GM12864 (cell line): ENCODE data around the gene SHISA9.

ENCODE experiments used
- DNase-seq: peaks from one replicate; pipeline ENCODE4 v3.0.0-alpha.2; 2011; ENCODE audit warnings: low read depth
- H3K4me3 ChIP-seq: 2 replicates; pipeline ENCODE4 v1.5.1; 2011; ENCODE audit warnings: mild to moderate bottlenecking, low read depth, low read length, control low read depth
- TF ChIP-seq, protein P1 (sequence below): IDR thresholded peaks from 2 replicates; pipeline ENCODE4 v1.5.1; 2011; ENCODE audit warnings: low read depth, mild to moderate bottlenecking, moderate library complexity, low read length, control low read depth, inconsistent platforms; ENCODE audit errors: missing control alignments

Gene SHISA9

DNA sequence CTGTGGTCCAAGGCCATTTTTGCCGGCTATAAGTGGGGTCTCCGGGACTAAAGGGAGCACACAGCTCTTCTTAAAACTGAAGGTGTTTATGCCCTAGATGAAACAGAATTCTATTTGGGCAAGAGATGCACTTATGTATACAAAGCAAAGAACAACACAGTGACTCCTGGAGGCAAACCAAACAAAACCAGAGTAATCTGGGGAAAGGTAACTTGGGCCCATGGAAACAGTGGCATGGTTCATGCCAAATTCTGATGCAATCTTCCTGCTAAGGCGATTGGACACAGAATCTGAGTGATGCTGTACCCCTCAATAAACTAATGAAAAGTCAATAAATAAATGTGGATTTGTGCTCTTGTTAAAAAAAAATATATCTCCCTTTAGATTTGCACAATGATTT lies 20.2 kb upstream of the SHISA9 start:
- no peak overlapping the region for H3K4me3 ChIP-seq
- TF ChIP-seq, protein P1, sequence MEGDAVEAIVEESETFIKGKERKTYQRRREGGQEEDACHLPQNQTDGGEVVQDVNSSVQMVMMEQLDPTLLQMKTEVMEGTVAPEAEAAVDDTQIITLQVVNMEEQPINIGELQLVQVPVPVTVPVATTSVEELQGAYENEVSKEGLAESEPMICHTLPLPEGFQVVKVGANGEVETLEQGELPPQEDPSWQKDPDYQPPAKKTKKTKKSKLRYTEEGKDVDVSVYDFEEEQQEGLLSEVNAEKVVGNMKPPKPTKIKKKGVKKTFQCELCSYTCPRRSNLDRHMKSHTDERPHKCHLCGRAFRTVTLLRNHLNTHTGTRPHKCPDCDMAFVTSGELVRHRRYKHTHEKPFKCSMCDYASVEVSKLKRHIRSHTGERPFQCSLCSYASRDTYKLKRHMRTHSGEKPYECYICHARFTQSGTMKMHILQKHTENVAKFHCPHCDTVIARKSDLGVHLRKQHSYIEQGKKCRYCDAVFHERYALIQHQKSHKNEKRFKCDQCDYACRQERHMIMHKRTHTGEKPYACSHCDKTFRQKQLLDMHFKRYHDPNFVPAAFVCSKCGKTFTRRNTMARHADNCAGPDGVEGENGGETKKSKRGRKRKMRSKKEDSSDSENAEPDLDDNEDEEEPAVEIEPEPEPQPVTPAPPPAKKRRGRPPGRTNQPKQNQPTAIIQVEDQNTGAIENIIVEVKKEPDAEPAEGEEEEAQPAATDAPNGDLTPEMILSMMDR: no peak
- DNase-seq: no peak

DNA sequence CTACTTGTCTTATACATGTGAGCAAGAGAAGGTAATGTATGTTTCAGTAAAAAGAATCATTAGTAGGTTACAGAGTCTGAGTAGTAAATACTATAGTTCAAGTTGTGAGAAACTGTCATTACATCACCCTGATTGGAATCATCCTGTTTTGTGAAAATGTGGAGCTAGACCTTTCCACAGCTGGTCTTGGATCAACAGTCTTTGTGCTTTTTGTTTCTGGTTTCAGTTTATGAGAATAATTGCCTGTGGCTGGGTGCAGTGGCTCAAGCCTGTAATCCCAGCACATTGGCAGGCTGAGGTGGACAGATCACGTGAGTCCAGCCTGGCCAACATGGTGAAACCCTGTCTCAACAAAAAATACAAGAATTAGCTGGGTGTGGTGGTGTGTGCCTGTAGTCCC lies 19.7 kb upstream of the SHISA9 start:
- no peak for DNase-seq
- TF ChIP-seq, protein P1: no peak
- no peak overlapping the region for H3K4me3 ChIP-seq

DNA sequence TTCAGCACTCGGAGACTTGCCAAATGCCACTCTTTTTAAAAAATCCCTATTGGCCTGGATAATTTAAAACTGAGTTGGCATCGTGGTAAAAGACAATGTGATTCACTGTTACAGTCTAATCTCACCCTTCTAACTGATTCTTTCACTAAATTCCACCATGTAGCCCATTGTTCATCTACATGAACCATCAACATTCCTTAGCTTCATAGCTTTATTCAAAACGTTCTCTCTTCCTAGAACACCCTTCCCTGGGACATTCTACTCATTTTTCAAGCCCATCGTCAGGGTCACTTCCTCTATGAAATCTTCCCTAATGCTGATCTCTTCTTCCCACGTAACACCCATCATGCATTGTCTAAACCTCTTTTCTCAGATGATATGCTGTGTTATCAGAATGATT lies 15.7 kb upstream of the SHISA9 start:
- TF ChIP-seq, protein P1: no peak
- no peak overlapping the region for H3K4me3 ChIP-seq
- no peak for DNase-seq

GRCh38 chr16:12891836-12892235 lies 9.6 kb upstream of the SHISA9 start:
- no peak overlapping the region for H3K4me3 ChIP-seq
- TF ChIP-seq, protein P1: no peak
- no peak for DNase-seq

DNA sequence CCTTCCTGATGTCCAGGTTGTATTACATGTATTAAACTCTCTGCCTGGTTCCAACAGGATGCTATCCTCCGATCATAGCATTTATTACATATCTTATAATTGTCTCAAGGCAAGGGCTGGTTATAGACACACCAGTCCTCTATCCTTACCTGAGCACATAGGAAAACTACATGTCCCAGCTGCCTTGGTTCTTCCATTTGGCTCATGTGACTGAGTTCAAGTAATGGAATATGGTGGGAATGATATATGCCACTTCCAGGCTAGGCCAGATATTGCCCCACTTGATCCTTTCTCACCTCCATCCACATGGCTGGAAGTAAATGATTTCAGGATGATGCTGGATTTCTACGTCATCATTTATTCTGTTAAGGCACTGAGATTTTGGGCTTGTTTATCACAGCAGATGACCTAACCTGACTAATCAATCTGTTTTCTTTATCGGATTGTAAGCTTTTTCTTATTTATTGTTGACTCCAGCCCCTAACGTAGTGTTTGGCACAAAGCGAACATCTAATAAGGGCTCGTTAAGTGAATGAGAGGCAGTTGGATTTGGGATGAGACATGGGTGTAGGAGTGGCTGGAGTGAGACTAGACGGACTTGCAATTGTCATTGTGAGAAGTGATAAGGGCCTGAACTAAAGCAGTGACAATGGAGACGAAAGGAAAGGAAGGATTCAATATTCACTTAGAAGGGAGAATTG lies 8.2 kb upstream of the SHISA9 start:
- TF ChIP-seq, protein P1: no peak
- H3K4me3 ChIP-seq: no peak overlapping the region
- no peak for DNase-seq

DNA sequence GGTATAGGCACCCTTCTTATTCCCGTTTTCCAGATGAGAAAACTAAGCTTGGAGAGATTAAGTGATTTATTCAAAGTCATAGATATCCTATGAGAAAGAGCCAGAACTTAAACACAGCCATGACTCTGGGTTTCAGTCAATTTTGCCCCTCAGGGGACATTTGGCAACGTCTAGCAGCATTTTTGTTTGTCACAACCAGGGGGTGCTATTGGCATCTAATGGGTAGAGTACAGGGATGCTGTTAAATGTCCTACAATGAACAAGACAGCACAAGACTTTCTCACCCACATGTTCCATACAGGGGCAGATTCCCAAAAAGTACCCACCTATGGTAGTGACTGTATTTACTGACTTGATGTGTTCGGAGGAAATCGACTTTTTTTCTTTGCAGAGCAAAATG lies 4.8 kb upstream of the SHISA9 start:
- no peak overlapping the region for H3K4me3 ChIP-seq
- DNase-seq: peak; percentile 10
- TF ChIP-seq, protein P1: peak; percentile 63

DNA sequence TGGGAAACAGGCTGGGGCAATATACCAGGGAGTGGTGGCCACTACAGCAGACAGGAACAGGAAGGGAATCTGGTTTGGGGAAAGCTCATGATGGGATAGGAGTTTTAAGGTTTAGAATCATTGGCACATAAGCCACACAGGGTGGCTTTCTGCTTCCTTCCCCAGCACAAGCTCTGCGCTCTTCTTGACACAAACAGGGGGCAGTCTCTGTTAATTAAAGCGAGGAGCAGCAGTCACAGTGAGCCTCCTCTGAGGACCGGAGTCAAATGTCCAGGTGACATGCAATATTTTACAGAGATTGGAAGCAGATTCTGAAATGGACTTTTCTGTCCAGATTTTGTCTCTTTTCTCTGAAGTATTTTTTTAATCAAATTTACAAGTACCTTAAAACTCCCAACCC lies 2.8 kb upstream of the SHISA9 start:
- TF ChIP-seq, protein P1: no peak
- no peak for DNase-seq

More for the DNA sequence above, 2.8 kb upstream of the SHISA9 start:
- no peak overlapping the region for H3K4me3 ChIP-seq
